SK-N-SH (cell line): ENCODE results near the gene SLC6A11.

Experiments used
- POLR2AphosphoS5 ChIP-seq: IDR thresholded peaks from 2 replicates; pipeline ENCODE4 v1.6.1; 2012; ENCODE audit warnings: low read depth, low read length
- TF ChIP-seq, protein P1 (sequence below): fragments of 200-600 bp; sonication (generic); IDR thresholded peaks from 2 replicates; pipeline ENCODE4 v1.6.1; 2017; ENCODE audit warnings: antibody characterized with exemption, mild to moderate bottlenecking, moderate library complexity

DNA sequence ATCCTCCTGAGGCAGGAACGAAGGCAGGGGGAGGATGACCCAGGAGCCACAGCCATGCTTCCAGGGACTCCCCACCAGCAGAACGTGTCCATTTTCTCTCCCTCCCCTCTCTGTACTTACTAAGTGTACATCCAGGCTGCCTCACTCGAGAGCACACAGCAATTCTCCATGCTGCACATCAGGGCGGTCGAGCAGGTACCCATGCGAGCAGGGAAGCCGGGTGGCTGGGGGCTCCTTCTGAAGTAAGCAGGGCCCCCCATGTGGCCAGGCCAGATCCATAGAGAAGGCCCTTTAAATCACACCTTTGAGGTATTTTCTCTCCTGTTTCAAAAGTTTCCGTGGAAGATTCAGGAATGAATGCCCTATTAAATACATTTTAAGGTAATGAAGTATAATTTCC is 41.2 kb upstream of the SLC6A11 start:
- TF ChIP-seq POLR2AphosphoS5: no peak
- TF ChIP-seq, protein P1, sequence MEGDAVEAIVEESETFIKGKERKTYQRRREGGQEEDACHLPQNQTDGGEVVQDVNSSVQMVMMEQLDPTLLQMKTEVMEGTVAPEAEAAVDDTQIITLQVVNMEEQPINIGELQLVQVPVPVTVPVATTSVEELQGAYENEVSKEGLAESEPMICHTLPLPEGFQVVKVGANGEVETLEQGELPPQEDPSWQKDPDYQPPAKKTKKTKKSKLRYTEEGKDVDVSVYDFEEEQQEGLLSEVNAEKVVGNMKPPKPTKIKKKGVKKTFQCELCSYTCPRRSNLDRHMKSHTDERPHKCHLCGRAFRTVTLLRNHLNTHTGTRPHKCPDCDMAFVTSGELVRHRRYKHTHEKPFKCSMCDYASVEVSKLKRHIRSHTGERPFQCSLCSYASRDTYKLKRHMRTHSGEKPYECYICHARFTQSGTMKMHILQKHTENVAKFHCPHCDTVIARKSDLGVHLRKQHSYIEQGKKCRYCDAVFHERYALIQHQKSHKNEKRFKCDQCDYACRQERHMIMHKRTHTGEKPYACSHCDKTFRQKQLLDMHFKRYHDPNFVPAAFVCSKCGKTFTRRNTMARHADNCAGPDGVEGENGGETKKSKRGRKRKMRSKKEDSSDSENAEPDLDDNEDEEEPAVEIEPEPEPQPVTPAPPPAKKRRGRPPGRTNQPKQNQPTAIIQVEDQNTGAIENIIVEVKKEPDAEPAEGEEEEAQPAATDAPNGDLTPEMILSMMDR: no peak
